DND-41 (cell line): ENCODE results near the gene TRH.

Experiments
- ATAC-seq: fragments of 200-7000 bp; cut with Tn5 transposase; 3 replicates; pipeline ENCODE4 v1.9.1; 2021; ENCODE audit warnings: low read depth; ENCODE audit not compliant: insufficient read depth
- DNase-seq: peaks from one replicate; pipeline ENCODE4 v3.0.0-alpha.2; 2020
- H2AFZ ChIP-seq: 2 replicates; pipeline ENCODE4 v1.6.0; 2012; ENCODE audit warnings: low read depth, low read length
- H3K27ac ChIP-seq: 2 replicates; pipeline ENCODE4 v1.5.1; 2012; ENCODE audit warnings: low read length, inconsistent platforms
- H3K27me3 ChIP-seq: fragments of 200-600 bp; sonication (generic); 2 replicates; pipeline ENCODE4 v1.6.0; 2012; ENCODE audit warnings: low read length, mild to moderate bottlenecking, inconsistent platforms; ENCODE audit not compliant: insufficient read depth, poor library complexity
- H3K36me3 ChIP-seq: 2 replicates; pipeline ENCODE4 v1.5.1; 2012; ENCODE audit warnings: low read length, inconsistent platforms; ENCODE audit not compliant: insufficient read depth
- H3K4me1 ChIP-seq: 2 replicates; pipeline ENCODE4 v1.5.1; 2012; ENCODE audit warnings: mild to moderate bottlenecking, low read length; ENCODE audit not compliant: insufficient read depth
- H3K4me2 ChIP-seq: 2 replicates; pipeline ENCODE4 v1.6.0; 2012; ENCODE audit warnings: mild to moderate bottlenecking, moderate library complexity, low read length, inconsistent platforms; ENCODE audit not compliant: insufficient read depth
- H3K4me3 ChIP-seq, 2 experiments: fragments of 200-600 bp in 1 of 2; shearing (Covaris generic) in 1 of 2; 2 replicates each; pipeline ENCODE4 v1.5.1; 2012 to 2016; ENCODE audit warnings: inconsistent platforms in 2 of 2, low read length in 2 of 2, mild to moderate bottlenecking in 2 of 2, low read depth in 1 of 2, moderate library complexity in 1 of 2
- H3K79me2 ChIP-seq: 2 replicates; pipeline ENCODE4 v1.6.0; 2012; ENCODE audit warnings: low read length, inconsistent platforms; ENCODE audit not compliant: insufficient read depth
- H3K9ac ChIP-seq: 2 replicates; pipeline ENCODE4 v1.6.0; 2012; ENCODE audit warnings: low read depth, mild to moderate bottlenecking, inconsistent platforms, low read length, moderate library complexity
- H3K9me3 ChIP-seq: 2 replicates; pipeline ENCODE4 v1.5.1; 2012; ENCODE audit warnings: low read length, moderate library complexity, mild to moderate bottlenecking, inconsistent platforms; ENCODE audit not compliant: insufficient read depth, severe bottlenecking
- H4K20me1 ChIP-seq: 2 replicates; pipeline ENCODE4 v1.6.0; 2012; ENCODE audit warnings: low read length; ENCODE audit not compliant: insufficient read depth
- EZH2 ChIP-seq: IDR thresholded peaks from 3 replicates; pipeline ENCODE4 v1.6.1; 2012; ENCODE audit warnings: borderline replicate concordance, low read depth, mild to moderate bottlenecking, moderate library complexity, low read length, inconsistent platforms; ENCODE audit not compliant: severe bottlenecking
- TF ChIP-seq, protein P1 (sequence below): IDR thresholded peaks from 2 replicates; pipeline ENCODE4 v1.5.1; 2012; ENCODE audit warnings: borderline replicate concordance, low read length, moderate library complexity, mild to moderate bottlenecking; ENCODE audit not compliant: poor library complexity, severe bottlenecking; ENCODE audit errors: extremely low read depth

The TRH gene

DNA sequence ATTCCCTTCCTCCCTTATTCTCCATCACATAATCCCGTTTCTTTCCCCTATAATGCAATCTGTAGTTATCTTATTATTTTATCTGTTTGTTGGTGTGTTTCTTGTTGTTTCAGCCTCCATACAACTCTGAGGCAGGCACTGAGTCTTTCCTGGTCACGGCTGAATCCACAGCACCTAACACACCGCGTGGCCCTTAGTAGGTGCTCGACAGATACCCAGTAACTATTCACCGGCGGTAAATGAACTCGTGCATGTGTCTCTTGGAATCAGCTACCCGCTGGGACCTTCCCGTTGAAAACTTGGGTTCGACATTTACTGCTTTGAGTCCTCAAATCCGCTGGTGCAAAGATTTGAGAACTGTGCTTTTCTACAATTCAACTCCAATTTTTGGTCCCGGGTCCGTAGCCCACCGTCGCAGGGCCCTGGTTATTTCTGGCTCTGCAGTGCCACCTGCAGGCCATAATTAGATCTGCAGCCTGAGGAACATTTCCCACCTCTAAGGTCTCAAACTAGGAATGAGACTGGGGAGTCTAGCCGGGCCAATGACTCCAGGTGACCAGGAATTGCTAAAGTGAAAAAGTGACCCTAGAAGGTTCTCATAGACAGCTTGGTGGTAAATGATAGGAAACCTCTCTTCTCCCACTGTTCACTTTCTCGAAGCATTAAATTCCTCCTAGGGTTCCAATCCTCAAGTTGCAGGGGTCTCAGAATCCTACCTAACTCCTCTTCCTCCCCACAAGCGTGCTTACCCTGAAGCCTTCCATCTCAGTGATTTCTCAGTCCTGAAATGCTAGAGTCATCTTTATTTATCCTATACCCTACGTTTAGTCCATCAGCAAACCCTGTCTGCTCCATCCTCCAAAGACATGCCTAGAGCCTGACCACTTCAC is 40.0 kb upstream of the TRH start:
- Histone ChIP-seq H3K9ac (no peak overlapping the region), H3K27me3 (no peaks in the 10 kb centered on the region), H3K36me3 (no peaks in the 10 kb centered on the region), H3K4me3 (no peak overlapping the region), H2AFZ (0 out of 2 replicates have a peak overlapping the region, but pooled peaks have one; percentile 43), H3K9me3 (no peaks in the 10 kb centered on the region), H3K4me2 (peak overlapping the region; percentile 26), H3K27ac (no peak overlapping the region), H3K79me2 (no peaks in the 10 kb centered on the region), H4K20me1 (no peaks in the 10 kb centered on the region), H3K4me1 (peaks cover 18% of the 10 kb centered on the region)
- ATAC-seq (peak; percentile 74), DNase-seq (peak; percentile 45)
- TF ChIP-seq, protein P1, sequence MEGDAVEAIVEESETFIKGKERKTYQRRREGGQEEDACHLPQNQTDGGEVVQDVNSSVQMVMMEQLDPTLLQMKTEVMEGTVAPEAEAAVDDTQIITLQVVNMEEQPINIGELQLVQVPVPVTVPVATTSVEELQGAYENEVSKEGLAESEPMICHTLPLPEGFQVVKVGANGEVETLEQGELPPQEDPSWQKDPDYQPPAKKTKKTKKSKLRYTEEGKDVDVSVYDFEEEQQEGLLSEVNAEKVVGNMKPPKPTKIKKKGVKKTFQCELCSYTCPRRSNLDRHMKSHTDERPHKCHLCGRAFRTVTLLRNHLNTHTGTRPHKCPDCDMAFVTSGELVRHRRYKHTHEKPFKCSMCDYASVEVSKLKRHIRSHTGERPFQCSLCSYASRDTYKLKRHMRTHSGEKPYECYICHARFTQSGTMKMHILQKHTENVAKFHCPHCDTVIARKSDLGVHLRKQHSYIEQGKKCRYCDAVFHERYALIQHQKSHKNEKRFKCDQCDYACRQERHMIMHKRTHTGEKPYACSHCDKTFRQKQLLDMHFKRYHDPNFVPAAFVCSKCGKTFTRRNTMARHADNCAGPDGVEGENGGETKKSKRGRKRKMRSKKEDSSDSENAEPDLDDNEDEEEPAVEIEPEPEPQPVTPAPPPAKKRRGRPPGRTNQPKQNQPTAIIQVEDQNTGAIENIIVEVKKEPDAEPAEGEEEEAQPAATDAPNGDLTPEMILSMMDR = peak; percentile 95
- TF ChIP-seq EZH2 = no peak

DNA sequence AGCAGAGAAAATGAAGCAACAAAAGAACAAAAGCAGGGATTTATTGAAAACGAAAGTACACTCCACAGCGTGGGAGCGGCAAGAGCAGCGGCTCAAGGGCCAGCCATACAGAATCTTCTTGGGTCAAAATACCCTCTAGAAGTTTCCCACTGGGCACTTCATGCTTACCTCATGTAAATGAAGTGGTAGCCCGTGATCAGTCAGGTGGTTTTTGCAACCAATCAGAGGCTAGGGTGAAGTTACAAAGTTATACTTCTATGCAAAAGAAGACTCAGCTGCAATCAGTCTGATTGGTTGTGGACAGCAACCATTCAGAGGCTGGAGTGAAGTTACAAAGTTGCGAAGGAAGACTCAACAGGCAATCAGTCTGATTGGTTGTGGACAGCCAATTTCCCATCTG is 37.8 kb upstream of the TRH start:
- Histone ChIP-seq H3K27me3 (no peaks in the 10 kb centered on the region), H3K36me3 (no peaks in the 10 kb centered on the region), H3K9me3 (no peaks in the 10 kb centered on the region), H3K4me3 (peak overlapping the region in 1 of 2 experiments; percentile 50; a peak in 2 of 4 replicates), H2AFZ (peak overlapping the region; percentile 73), H3K4me2 (peak overlapping the region; percentile 65), H3K27ac (peak overlapping the region; percentile 33; the same call in 1 of the 2 replicates), H3K4me1 (peaks cover 18% of the 10 kb centered on the region), H3K9ac (peak overlapping the region; percentile 26), H4K20me1 (no peaks in the 10 kb centered on the region), H3K79me2 (no peaks in the 10 kb centered on the region)
- ATAC-seq = peak; percentile 80
- TF ChIP-seq, protein P1 = no peak
- no peak for TF ChIP-seq EZH2
- DNase-seq = peak; percentile 48

DNA sequence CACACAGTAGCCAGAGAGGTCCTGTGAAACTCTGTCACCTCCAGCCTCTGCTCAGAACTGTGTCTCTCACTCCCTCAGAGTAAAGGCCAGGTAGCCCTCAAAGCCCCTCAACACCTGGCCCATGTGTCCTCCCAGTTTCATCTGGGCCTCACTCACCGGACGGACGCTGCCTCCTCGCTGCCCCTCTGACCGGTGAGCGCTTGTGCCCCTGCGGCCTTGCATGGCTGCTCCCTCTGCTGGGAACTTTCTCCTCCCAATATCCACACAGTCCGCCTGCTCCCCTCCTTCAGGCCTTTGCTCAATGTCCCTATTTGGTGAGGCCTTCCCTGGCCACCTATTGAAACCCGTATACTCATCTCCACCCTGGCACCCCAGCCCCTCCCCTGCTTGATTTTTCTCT is 36.8 kb upstream of the TRH start:
- H3K9ac ChIP-seq = no peak overlapping the region
- H3K4me2 ChIP-seq = no peak overlapping the region
- H4K20me1 ChIP-seq = no peaks in the 10 kb centered on the region
- H3K36me3 ChIP-seq = no peaks in the 10 kb centered on the region
- no peaks in the 10 kb centered on the region for H3K79me2 ChIP-seq
- H3K27ac ChIP-seq = no peak overlapping the region
- TF ChIP-seq, protein P1 = no peak
- TF ChIP-seq EZH2 = no peak
- DNase-seq (no peak), ATAC-seq (no peak)
- H2AFZ ChIP-seq = 0 out of 2 replicates have a peak overlapping the region, but pooled peaks have one; percentile 7
- no peaks in the 10 kb centered on the region for H3K27me3 ChIP-seq
- H3K4me1 ChIP-seq = peaks cover 18% of the 10 kb centered on the region
- H3K9me3 ChIP-seq = no peaks in the 10 kb centered on the region
- H3K4me3 ChIP-seq = no peak overlapping the region
